GM12874 (cell line): ENCODE data around the gene FHOD1.

Experiments
- CTCF ChIP-seq: IDR thresholded peaks from 2 replicates; pipeline ENCODE4 v1.5.1; 2011; ENCODE audit warnings: low read depth, mild to moderate bottlenecking, control low read depth, low read length, moderate library complexity; ENCODE audit not compliant: insufficient read depth

The FHOD1 gene

DNA sequence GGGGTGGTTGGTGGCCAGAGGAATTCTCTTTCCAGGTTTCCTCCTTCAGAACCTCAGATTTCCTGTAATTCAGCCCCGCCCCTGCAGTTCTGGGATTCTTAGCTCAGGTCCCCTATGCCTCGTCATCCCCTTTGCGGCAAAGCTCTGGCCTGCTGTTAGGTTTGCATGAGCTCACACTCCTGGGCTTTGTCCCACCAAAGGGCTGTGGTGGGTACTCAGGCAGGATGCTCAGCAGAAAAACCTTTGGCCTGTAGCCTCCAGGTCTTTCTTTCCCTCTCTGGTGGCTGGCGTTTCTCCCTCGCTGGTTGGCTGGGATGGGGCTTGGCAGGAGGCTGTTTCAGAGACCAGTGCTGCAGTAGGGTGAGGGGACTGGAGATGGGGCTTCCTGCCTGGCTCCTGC, 22.5 kb upstream of the FHOD1 start:
- no peak for TF ChIP-seq CTCF

DNA sequence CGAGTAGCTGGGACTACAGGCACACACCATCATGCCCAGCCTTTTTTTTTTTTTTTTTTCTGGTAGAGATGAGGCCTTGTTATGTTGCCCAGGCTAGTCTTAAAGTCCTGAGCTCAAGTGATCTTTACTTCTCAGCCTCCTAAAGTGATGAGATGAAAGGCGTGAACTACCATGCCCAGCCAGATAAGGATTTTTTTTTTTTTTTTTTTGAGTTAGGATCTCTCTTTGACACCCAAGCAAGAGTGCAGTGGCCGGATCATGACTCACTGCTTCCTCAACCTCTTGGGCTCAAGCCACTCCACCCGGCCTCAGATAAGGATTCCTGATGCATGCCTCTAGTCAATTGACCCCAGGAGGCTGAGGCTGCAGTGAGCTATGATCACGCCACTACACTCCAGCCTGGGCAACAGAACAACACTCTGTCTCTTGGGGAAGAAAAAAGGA, 20.9 kb upstream of the FHOD1 start:
- no peak for TF ChIP-seq CTCF

DNA sequence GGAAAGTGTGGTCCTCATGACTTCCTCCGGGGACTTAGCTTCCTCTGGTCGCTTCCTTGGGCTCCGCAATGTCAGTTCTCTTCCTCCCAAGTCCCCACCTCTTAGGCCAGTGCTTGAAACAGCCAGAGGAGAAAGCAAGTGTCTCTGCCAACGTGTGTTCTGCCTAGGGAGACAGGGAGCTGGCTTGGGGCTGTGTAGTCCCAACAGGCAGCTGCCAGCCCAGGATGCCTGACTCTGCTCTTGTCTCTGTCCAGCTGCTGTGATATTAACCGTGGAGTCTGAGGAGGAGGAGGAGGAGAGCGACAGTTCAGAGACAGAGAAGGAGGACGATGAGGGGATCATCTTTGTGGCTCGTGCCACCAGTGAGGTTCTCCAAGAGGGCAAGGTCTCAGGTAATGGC, 18.6 kb upstream of the FHOD1 start:
- TF ChIP-seq CTCF, result no peak

GRCh38 chr16:67264866-67265265, 17.6 kb upstream of the FHOD1 start:
- no peak for TF ChIP-seq CTCF

DNA sequence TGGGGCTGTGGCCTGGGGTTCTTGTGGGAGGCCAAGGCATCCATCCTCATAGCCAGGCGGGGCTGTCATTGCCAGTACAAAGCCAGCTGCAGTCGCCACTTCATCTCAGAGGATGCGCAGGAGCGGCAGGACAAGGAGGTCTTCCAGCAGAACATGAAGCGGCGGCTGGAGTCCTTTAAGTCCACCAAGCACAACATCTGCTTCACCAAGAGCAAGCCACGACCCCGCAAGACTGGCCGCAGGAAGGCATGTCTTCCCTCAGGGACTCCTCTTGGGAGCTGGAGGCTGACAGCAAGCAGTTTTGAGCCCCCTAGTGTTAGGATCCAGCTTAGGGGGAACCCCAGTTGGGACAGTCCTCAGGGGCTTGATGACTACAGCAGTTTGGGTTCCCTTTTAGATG, 17.0 kb upstream of the FHOD1 start:
- TF ChIP-seq CTCF, result no peak

- no peak for TF ChIP-seq CTCF
Measured at GRCh38 chr16:67263201-67263600, 15.9 kb upstream of the FHOD1 start.

- peak; percentile 71 for TF ChIP-seq CTCF
Measured at GRCh38 chr16:67260426-67261063, 13.3 kb upstream of the FHOD1 start.
